Skin of body (tissue), 2 donors: ENCODE data around the gene CREB3L2. TPM values are rescaled to one million over a fixed set of nuclear protein-coding genes. Genes with fewer than 3 reads are reported as not detected.
"Not testable (repeated sequence)": the region's sequence is repeated elsewhere in the genome, so short reads cannot be mapped to it uniquely, and the experiment has no call there.

Experiments
- DNase-seq: peaks from one replicate; lab custom pipeline; 2025; lab: John Stamatoyannopoulos, UW
- total RNA-seq: library from RNA; depleted of rRNA; stranded (reverse); fragments of >200 nt; gene quantifications from one replicate; pipeline ENCODE4 v1.2.3, GENCODE V29; 2014

CREB3L2 gene
- total RNA-seq, 1 donor from 2014 or later = 34.5 TPM

DNA sequence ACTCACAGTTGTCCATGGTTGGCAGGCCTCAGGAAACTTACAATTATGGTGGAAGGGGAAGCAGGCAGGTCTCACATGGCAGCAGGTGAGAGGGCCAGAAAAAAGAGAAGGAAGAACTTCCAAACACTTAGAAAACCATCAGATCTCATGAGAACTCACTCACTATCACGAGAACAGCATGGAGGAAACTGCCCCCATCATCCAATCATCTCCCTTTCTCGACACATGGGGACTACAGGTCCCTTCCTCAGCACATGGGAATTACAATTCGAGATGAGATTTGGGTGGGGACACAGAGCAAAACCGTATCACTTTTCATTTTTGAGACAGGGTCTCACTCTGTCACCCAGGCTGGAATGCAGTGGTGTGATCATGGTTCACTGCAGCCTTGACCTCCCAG, 12.3 kb upstream of the CREB3L2 start:
- DNase-seq = not testable (repeated sequence)

DNA sequence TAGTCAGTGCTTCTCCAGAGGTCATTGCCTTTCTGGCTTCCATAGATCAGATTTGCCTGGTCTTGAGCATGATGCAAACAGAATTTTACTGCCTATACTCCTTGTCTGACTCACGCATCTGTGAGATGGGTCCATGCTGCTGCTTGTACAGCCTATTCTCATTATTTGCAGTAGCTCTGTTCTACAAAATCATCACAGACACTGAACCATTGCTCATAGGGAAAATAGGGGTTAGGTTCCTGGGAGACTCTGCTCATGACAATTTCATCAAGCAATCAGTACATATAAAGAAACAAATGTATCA, 7.4 kb upstream of the CREB3L2 start:
- DNase-seq = no peak

DNA sequence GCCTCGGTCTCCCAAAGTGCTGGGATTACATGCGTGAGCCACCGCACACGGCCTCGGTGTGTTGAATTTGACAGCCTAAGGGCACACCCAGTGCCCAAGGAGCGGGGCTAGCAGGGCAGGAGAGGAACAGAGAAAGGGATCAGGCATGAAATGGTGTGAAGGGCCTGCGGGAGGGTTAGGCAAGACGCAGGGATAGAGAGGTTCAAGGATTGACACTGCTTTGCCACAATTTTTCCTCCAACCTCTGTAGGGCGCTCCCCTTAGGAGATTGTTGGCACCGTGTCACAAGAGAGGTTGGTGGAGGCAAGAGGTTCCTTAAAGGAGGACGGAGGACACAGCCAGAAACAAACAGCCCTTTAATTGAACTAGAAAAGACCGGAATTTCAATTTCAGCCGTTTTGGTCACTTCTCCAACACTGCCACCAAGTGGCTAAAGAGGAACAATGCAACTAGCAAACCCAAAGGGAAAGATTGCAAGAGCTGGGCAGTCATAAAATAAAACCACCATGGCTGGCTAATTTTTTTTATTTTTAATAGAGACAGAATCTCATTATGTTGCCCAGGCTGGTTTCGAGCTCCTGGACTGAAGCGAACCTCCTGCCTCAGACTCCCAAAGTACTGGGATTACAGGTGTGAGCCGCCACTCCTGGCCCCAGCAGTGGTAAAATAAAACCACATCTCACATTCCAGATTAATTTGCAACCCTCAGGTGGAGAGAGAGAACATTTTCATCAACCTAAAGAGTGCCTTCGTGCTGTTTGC, 6.9 kb upstream of the CREB3L2 start:
- DNase-seq = peak; percentile 76

DNA sequence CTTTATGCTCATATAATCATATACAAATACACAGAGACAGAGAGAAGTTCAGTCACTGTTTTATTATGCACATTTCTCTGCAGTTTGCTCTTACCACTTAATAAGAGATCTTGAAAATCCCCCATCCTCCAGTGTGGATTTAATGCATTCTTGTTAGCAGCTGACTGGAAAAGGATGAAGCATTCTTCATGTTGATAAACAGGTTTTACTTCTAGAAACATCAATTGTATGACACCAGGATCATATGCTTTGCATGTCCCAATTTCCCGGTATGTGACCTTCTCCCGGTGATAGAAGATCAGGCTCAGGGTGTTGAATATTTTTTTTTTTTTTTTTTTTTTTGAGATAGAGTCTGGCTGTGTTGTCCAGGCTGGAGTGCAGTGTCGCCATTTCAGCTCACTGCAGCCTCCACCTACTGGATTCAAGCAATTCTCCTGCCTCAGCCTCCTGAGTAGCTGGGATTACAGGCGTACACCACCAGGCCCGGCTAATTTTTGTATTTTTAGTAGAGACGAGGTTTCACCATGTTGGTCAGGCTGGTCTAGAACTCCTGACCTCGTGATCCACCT, 6.2 kb upstream of the CREB3L2 start:
- DNase-seq = no peak

DNA sequence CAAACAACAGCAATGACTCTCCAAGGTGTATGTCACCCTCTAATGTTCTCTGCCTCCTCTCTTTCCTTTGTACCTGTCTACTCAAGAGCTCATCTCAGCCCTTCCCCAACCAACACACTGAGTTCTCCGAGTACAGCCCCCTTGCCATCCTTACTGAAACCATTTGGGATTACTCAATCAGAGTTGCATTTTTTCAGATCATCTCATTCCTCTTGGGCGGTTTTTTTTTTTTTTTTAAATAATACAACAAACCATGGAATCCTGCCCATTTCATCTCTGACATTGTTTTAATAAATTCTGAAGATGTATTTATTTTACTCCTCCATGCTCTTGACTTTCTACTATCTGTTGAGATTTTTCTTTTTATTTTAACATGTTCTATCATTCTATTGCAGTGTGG, 4.2 kb upstream of the CREB3L2 start:
- DNase-seq = no peak

DNA sequence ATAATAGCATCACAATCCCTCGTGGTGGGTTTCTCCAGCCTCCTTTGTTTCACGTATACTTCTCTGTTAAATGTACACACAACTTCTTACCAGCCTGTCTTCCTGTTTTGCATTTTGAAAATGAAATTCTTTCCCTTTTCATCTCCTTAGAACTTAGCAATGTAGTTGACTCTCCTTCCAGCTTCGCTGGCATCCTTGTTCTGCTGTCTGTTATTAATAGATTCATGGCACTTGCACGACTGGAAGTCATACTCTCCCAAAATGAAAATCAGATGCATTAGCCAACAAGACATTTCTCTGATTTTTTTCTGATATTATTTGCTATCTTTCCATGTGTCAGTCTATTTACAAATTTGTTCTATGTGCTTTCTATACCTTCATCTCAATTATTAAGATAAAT, 3.0 kb upstream of the CREB3L2 start:
- DNase-seq = peak; percentile 58

DNA sequence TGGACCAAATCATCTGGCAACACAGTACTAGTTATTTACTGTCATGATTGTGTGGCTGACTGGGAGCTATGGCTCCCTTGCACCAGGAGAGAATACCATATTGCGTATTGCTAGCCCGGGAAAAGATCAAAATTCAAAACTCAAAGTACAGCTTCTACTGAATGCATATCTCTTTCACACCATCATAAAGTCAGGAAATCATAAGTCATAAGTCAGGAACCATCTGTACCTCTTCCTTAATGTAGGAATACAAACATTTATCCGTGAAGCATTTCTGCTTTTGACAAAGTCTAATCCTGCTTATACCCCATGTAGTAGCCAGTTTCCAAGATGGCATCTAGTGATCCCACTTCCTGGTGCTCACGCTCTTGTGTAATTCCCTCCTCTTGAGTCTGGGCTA, 2.2 kb upstream of the CREB3L2 start:
- no peak for DNase-seq

DNA sequence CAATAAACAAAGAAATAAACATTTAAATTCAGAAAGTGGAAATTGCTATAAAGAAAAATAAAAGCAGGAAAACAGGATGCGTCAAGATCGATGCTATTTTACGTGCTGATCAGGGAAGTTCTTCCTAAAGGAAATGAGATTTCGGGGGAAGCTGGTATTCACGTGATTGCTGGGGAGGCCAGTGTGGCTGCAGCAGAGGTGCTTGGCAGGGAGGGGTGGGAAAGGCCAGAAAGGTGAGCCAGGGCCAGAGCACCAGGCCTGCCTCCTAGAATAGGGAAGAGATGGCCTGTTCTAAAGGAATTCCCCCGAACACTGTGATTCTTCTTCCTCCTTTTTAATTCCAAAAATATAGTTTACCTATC, 923 bp upstream of the CREB3L2 start:
- DNase-seq = no peak

DNA sequence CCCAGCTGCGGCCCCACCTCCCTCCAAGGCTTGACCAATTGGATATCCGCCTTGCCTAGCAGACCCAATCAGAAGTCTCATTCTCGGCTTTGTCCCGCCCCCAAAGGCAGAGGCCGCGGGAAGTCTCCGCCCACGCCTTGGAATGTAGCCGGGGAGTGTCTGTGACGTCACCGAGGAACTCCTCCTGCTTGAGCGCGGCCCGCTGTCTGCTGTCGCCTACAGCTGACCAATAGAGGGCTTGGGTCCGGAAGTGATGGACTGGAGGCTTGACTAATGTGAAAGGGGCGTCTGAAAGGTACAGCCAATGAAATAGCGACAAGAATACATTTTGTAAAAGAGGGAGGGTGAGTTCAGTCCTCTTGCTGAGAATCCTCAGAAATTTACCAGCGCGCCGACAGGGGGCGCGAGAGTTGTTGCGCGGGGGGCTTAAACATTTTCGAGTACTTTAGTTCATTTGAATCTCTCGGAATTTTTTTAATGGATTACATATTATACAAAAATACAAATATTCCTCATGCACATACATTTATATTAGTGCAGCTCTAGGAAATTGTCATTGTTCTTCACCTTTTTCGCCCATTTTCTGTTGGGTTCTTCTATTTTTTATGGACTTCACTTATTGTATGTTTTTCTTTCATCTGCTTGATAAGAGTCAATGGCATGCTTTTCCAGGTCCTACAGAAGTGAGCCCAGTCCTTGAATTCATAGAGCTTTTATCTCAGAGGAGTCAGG, 376 bp upstream of the CREB3L2 start:
- DNase-seq = peak; percentile 100

DNA sequence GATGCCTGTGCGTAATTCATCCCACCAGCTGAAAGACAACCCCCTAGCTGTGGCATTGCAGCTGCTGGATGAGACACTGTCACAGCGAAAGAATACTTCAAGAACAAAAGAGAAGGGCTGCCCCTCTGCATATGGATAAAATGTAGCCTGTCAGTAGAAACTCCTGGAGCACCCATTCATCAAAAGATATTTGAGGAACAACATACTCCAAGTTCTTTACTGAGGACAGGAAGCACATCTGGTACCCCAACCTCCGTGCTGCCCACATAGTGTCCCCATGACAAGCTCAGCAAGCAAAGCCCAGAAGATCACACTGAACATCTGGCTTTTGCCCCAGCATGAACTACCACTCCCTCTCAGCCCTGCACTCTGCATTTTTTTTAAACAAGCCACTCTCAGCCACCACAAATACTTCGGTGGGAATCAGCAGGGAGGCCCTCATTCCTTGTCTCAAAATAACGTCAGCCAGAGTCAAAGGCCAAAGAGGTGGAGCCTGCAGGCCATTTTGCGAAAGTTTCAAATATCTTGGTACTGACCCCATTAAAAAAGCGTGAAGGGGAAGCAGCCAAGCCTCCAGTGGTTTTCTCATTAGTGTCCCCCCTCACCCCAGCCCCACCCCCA, 1.7 kb downstream of the CREB3L2 start:
- DNase-seq = peak; percentile 74

DNA sequence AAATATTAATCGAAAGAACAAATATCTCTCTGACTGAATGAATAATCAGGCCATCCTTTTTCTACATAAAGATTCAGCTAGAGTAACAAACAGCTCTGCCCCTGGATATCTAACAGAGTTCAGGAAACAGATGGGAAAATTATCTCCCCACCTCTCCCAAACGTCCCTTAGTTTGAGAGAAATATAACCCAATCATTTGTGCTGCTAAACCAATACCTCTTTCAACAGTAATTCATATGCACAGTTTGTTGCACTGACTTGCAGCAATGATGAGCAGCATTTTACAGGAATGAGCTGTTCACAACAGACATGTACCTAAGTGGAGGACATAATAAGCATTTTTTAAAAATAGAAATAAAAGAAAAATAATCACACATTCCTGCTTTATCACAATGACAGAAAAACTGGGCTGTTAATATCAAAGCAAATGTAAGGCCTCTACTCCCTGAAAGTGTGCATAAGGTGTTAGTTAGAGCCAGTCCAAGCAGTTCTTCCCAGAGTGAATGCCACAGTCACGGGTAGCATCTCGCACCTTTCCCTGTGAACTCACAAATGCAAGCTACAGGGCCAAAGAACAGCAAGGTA, 2.3 kb downstream of the CREB3L2 start:
- DNase-seq = no peak

DNA sequence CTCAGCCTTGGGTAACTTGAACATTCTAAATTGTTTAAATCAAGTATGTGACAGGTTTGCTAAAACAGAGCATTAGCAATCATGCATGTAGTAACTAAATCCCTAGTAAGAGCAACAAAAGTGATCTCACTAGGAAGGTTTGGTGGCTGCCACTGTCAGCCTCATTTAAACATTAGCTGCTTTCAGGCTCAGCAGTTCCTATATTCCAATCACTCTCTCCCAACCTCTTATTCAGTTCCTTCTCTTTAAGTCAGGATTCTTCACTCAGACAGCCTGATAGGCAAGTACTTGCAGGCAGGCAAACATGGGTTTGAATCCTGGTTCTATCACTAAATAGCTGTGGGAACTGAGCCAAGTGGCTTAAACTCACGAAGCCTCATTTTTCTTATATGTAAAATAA, 3.6 kb downstream of the CREB3L2 start:
- DNase-seq = no peak

DNA sequence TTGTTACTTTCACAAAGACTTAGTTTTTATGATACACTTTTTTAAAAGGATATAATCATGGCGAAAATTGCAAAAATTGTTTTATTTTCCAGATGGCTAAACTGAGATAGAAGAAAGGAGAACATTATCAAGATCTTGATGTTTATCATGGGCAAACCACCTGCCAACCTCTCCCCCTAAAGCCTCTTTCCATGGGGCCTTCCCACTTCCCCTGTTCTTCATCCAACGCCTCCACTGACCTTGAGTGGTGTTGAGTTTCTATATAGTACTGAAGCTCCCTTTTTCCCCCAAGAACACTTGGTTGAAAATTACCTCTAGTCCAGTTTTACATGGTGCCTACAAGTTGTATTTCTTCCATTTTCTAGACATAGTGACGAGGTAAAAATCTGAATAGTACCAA, 5.0 kb downstream of the CREB3L2 start:
- no peak for DNase-seq

DNA sequence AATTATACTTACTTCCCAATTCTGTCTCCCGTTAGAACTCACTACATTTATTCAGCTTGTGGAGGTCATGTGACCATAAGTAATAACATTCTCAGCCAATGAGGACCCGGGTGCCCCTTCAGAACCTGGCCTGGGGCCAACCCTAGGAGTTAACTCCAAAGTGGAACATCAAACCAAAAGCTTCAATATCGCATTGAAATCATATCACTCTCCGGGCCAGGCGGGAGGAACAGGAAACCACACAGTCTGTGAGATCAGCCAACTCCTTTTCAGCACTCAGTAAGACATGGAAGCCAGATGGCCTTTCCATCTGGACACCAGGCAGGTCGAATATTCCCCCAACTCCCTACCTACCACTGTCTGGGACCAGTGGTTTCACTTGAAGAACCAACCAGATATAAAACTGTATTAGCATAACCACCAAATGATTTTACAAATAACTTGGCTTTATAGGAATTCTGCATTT, 5.5 kb downstream of the CREB3L2 start:
- DNase-seq = no peak

DNA sequence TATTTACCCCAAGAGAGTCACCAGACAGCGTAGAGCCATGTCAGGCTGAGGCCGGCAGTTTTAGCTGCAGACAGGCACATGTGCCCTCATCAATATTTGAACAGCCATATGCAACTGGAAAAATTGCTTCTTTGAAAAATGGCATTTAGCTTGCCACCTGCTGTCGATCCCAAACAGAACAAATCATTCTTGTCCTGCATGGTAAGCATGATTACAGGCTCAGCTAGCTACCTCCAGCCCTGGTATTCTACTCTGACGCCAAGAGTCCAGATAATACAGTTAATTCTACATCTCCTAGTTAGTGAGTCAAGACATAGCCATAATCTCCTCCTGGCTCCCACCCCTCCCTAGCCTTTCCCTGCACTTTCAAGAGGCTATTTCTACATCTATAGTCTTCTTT, 7.7 kb downstream of the CREB3L2 start:
- no peak for DNase-seq

DNA sequence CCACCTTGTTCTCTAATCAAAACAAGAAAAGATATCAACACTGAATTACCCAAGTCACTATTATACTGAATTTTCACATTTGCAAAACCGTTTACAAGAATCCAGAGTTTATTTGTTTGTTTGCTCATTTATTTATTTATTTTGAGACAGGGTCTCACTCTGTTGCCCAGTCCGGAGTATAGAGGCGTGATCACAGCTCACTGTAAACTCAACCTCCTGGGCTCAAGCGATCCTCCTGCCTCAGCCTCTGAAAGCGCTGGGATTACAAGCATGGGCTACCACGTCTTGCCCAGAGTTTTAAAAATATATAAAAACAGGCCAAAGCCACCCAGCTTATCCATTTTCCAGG, 8.5 kb downstream of the CREB3L2 start:
- DNase-seq = no peak

DNA sequence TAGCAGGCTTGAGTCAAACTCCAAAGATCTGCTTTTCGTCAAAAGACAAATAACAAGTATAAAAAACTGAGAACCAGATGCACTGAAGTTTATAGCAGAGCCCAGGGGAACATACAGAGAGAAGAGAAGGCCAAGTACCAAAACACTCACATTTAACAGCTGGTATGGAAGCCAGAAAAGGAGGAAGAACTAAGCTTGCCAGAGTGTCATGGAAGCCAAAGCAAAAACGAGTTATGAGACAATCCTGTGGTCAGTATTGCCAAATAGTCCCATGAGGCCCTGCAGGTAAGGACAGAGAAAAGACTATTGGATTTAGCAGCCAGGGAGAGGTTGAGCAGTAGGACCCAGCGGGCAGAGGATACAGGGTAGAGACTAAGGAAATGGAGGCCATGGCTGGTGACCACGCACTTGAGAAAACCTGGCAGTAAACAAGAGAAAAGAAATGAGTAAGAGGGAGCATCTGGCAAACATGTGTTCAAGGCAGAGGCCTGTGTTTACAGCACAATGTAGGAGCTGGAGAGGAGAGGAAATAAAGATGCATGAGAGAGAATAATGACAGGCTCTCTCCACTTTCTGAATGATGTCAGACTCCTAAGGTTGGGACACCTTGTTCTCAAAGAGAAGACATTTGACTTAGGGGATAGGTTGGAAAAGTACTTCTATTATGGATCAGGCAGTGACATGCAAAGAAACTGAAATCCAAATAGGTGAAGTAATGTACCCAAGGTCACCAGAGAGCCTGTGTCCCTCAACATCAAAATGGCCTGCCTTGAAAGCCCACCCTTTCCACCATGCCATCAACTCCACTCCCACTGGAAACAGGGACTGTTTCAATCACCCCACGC, 9.1 kb downstream of the CREB3L2 start:
- DNase-seq = peak; percentile 99

DNA sequence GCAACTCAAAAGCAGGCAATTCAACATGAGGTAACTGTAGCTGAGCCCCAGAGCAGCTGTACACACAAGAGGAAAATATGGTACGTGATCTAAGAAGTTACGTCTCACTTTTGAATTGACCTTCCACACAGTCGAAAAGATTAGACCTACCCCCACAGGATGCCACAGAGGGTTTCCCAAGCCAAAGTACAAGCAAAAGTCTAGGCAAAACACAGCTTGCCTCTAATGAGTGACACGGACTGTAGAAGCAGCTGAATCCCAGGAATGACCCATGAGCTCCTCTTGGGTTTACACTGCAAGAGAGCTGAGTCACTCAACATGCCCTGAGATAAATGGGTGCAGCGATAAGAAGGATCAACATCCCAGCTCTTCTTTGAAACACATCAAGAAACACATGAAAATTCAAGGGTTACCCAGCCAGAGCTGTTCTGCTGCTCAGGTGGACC, 9.8 kb downstream of the CREB3L2 start:
- no peak for DNase-seq

DNA sequence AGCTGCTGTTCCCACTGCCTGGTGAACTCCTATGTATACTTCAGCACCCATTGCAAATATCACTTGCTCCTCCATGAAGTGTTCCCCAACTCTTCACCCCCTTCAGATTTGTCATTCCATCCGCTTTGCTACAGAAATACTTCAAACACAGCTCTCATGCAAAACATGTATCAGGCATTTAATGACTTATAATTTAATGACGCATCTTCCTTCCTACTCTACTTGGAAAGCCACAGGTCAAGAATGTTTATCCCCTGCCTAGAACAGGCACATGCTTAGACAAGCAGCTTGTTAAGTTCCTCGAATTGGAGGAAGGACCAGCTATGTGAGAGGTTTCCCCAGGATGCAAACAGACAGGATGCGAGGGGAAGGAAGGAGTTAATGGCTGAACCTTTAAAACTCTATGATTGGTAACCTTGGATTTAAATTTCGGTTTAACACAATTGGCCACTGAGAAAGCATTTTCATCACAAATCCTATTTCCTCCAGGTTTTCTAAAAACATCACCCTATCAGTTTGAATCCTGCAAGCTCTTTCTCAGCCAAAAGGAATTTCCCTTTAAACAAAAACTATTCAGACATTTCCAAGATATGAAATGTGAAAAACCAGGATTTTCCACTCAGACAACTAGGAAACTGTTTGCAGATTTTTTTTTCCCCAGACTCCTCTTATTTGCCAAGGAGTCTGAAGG, 11.5 kb downstream of the CREB3L2 start:
- peak; percentile 93 for DNase-seq

DNA sequence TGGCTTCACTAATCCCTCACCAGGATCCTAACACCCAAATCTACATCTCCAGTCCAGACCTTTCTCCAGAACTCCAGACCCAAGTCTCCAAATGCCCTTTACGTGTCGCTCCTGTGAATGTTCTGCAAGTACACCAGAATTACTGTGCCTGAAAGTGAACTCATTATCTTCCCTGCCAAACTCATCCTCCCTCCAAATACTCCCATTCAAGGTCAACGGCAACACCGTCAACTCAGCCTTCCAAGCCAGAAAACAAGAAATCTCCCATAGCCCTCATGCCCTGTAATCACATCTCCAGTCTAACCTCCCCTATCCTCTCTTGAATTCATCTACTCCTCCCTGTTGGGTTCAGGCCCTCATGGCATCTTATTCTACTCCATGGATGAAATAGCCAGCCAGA, 12.3 kb downstream of the CREB3L2 start:
- no peak for DNase-seq

DNA sequence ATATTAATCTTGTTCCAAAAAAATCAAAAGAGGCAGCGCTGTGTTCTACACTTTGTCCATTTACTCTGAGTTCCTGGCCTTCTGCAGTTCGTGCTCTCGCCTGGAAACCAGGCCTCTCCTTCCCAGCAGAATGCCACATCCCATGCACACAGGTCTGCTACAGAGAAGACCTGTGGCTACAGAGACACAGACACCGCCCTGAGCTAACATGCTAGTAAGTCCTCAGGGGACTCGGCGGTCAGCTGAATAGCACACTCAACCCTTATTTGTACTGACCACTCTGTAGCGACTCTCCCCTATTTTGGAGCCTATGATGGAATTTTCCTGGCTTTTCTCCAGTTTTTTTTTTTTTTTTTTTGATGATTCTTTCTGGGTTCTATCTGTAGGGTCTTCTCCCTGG, 12.8 kb downstream of the CREB3L2 start:
- DNase-seq = no peak
